Measurements from ENCODE around the gene NNAT. TPM values are rescaled to one million over a fixed set of nuclear protein-coding genes. Genes with fewer than 3 reads are reported as not detected.
"Not testable (repeated sequence)": the region's sequence is repeated elsewhere in the genome, so short reads cannot be mapped to it uniquely, and the experiment has no call there.

The NNAT gene
- total RNA-seq = 10 to 100 TPM in 1 of 3 donors, 1 to 10 TPM in 1, under 1 TPM in 1; 0.32 to 41.3 (median 4.0) TPM
- long read RNA-seq, donor 1, transcript NNAT-202 (2 exons, 1,222 nt) = minor isoform, 13 of 42 reads
- long read RNA-seq, donor 1, transcript NNAT-201 (3 exons, 1,297 nt) = major isoform, 16 of 42 reads
- long read RNA-seq, donor 1, partial matches to known transcripts = 10 of 42 reads
- long read RNA-seq, donor 1, other reads (novel, unspliced or antisense) = 2 of 42 reads
- long read RNA-seq, donor 2, partial matches to known transcripts = 0 of 1 reads
- long read RNA-seq, donor 2, other reads (novel, unspliced or antisense) = 0 of 1 reads

GRCh38 chr20:37521061-37521771 is at the start of gene NNAT:
Gene NNAT, plus strand, starts transcription at chr20:37521250. Its CDS starts 82 bp downstream, at chr20:37521332.
- intact Hi-C loops (cut with DNase I, micrococcal nuclease) = loop anchor here in 1 of 2 donors (10.0 kb wide), 1 partner anchor 136 kb away; no protein-coding TSS in a partner anchor
- no peak within 1 kb of the TSS for H3K4me3 ChIP-seq
- no peak for DNase-seq

GRCh38 chr20:37471741-37472235 is 49.3 kb upstream of the NNAT start:
- H3K4me1 ChIP-seq (ENCODE audit: low read depth) = no peaks in the 10 kb centered on the region
- no peaks in the 10 kb centered on the region for H3K9me3 ChIP-seq
- no peak overlapping the region for H3K4me3 ChIP-seq
- DNase-seq (no peak), ATAC-seq (no peak)
- intact Hi-C loops (cut with DNase I, micrococcal nuclease) = no loop called here
- no peaks in the 10 kb centered on the region for H3K36me3 ChIP-seq (ENCODE audit: low read depth)
- no peak for TF ChIP-seq CTCF (IDR thresholded peaks at IDR 0.05)

More at GRCh38 chr20:37521061-37521771, at the start of gene NNAT:
- TF ChIP-seq CTCF (IDR thresholded peaks at IDR 0.05) = no peak
- Histone ChIP-seq H3K4me1 (ENCODE audit: low read depth) (peaks cover 40% of the 10 kb centered on the region), H3K9me3 (no peaks in the 10 kb centered on the region), H3K36me3 (ENCODE audit: low read depth) (no peaks in the 10 kb centered on the region)
- no peak for ATAC-seq

- H3K9me3 ChIP-seq; H3K4me1 ChIP-seq (ENCODE audit: low read depth); H3K4me3 ChIP-seq; ATAC-seq; H3K36me3 ChIP-seq (ENCODE audit: low read depth); DNase-seq; intact Hi-C loops (cut with DNase I, micrococcal nuclease): not testable (repeated sequence)
Measured at GRCh38 chr20:37472435-37472834, 48.6 kb upstream of the NNAT start.

- DNase-seq (no peak), ATAC-seq (no peak)
- no peaks in the 10 kb centered on the region for H3K9me3 ChIP-seq
- intact Hi-C loops (cut with DNase I, micrococcal nuclease) = no loop called here
- H3K4me3 ChIP-seq = no peak overlapping the region
- no peaks in the 10 kb centered on the region for H3K4me1 ChIP-seq (ENCODE audit: low read depth)
- no peaks in the 10 kb centered on the region for H3K36me3 ChIP-seq (ENCODE audit: low read depth)
- TF ChIP-seq CTCF (IDR thresholded peaks at IDR 0.05) = no peak
Measured at GRCh38 chr20:37473249-37474000, 47.6 kb upstream of the NNAT start.

- no peaks in the 10 kb centered on the region for H3K36me3 ChIP-seq (ENCODE audit: low read depth)
- ATAC-seq (no peak), DNase-seq (no peak)
- H3K4me3 ChIP-seq = no peak overlapping the region
- H3K9me3 ChIP-seq = no peaks in the 10 kb centered on the region
- no peak for TF ChIP-seq CTCF (IDR thresholded peaks at IDR 0.05)
- intact Hi-C loops (cut with DNase I, micrococcal nuclease) = no loop called here
- no peaks in the 10 kb centered on the region for H3K4me1 ChIP-seq (ENCODE audit: low read depth)
Measured at GRCh38 chr20:37474386-37474785, 46.7 kb upstream of the NNAT start.
